Panc1 (cell line): ENCODE data around the gene CERT1. TPM values are rescaled to one million over a fixed set of nuclear protein-coding genes. Genes with fewer than 3 reads are reported as not detected.

ENCODE experiments used
- ATAC-seq: fragments of 200-7000 bp; cut with Tn5 transposase; 2 replicates; pipeline ENCODE4 v1.9.1; 2020; ENCODE audit warnings: mild to moderate bottlenecking, moderate library complexity
- BruUV-seq: library from RNA; stranded (reverse); fragments of 400-500 nt; replicated peaks from 2 replicates; lab custom pipeline; 2021; lab: Mats Ljungman, UMichigan
- CTCF ChIA-PET: fragments of 300-600 bp; sonication (Branson Sonifier 250); formaldehyde crosslinking; loops from one replicate; lab custom pipeline; 2022; ENCODE audit warnings: antibody characterized with exemption; lab: Charles Lee
- POLR2A ChIA-PET: fragments of 300-600 bp; sonication (Branson Sonifier 250); formaldehyde crosslinking; loops from one replicate; lab custom pipeline; 2022; ENCODE audit warnings: antibody characterized with exemption; lab: Charles Lee
- DNase-seq: peaks from one replicate; pipeline ENCODE4 v3.0.0-alpha.2; 2010; ENCODE audit warnings: low read depth, low spot score
- H3K27ac ChIP-seq: 2 replicates; pipeline ENCODE4 v1.5.1; 2011; ENCODE audit warnings: mild to moderate bottlenecking, low read length, inconsistent platforms
- H3K27me3 ChIP-seq: fragments of 200-500 bp; sonication (Bioruptor generic); 2 replicates; pipeline ENCODE4 v1.6.0; 2014; ENCODE audit warnings: low read length, inconsistent platforms; ENCODE audit not compliant: control insufficient read depth, insufficient read depth
- H3K36me3 ChIP-seq: fragments of 200-500 bp; sonication (Bioruptor generic); 2 replicates; pipeline ENCODE4 v1.5.1; 2014; ENCODE audit warnings: inconsistent platforms, mild to moderate bottlenecking, low read length, moderate library complexity; ENCODE audit not compliant: control insufficient read depth, insufficient read depth
- H3K4me1 ChIP-seq: 2 replicates; pipeline ENCODE4 v1.5.1; 2011; ENCODE audit warnings: inconsistent platforms, mild to moderate bottlenecking, low read length, moderate library complexity; ENCODE audit not compliant: control insufficient read depth, insufficient read depth
- H3K4me3 ChIP-seq, 2 experiments: 2 replicates each; pipeline ENCODE4 v1.5.1; 2011 to 2012; ENCODE audit warnings: low read depth in 2 of 2, low read length in 2 of 2, mild to moderate bottlenecking in 2 of 2, inconsistent platforms in 1 of 2, moderate library complexity in 1 of 2
- H3K9me3 ChIP-seq: fragments of 200-500 bp; sonication (Bioruptor generic); 2 replicates; pipeline ENCODE4 v1.5.1; 2014; ENCODE audit warnings: low read depth, mild to moderate bottlenecking, inconsistent platforms, low read length, moderate library complexity; ENCODE audit not compliant: control insufficient read depth, insufficient read depth
- POLR2AphosphoS5 ChIP-seq: IDR thresholded peaks from 2 replicates; pipeline ENCODE4 v1.6.1; 2012; ENCODE audit warnings: mild to moderate bottlenecking, low read depth, low read length, moderate library complexity
- REST ChIP-seq, 2 experiments: IDR thresholded peaks; 2 replicates each; pipeline ENCODE4 v1.6.1; 2011 to 2012; ENCODE audit warnings: low read depth in 2 of 2, control low read depth in 1 of 2, low read length in 1 of 2, mild to moderate bottlenecking in 1 of 2, moderate library complexity in 1 of 2; ENCODE audit not compliant: insufficient read depth in 1 of 2
- SIN3A ChIP-seq: IDR thresholded peaks from 2 replicates; pipeline ENCODE4 v1.6.1; 2012; ENCODE audit warnings: low read depth, mild to moderate bottlenecking, low read length, moderate library complexity, borderline replicate concordance; ENCODE audit not compliant: insufficient read depth
- TCF7L2 ChIP-seq: IDR thresholded peaks from 2 replicates; pipeline ENCODE4 v1.6.1; 2011; ENCODE audit warnings: mild to moderate bottlenecking, low read depth, low read length, inconsistent platforms
- in situ Hi-C: cut with HindIII; loops from 2 replicates; pipeline ENCODE4 v1.10.0; 2016; ENCODE audit warnings: low sequenced_read_pairs, low pct_unique_long_range_greater_than_20kb
- intact Hi-C: fragments of 100-400 bp; cut with micrococcal nuclease; formaldehyde crosslinking; loops from one replicate; pipeline ENCODE4 v1.10.0; 2022; ENCODE audit not compliant: unreplicated experiment
- total RNA-seq: library from RNA; stranded (reverse); gene quantifications from one replicate; pipeline ENCODE4 v1.2.1, GENCODE V29; 2021; ENCODE audit not compliant: unreplicated experiment
- TF ChIP-seq, protein P1 (sequence below): fragments of 450-650 bp; IDR thresholded peaks from 2 replicates; pipeline ENCODE4 v1.5.1; 2017; ENCODE audit warnings: mild to moderate bottlenecking

Gene CERT1
- total RNA-seq, 1 experiment from 2014 or later = 26.7 TPM

DNA sequence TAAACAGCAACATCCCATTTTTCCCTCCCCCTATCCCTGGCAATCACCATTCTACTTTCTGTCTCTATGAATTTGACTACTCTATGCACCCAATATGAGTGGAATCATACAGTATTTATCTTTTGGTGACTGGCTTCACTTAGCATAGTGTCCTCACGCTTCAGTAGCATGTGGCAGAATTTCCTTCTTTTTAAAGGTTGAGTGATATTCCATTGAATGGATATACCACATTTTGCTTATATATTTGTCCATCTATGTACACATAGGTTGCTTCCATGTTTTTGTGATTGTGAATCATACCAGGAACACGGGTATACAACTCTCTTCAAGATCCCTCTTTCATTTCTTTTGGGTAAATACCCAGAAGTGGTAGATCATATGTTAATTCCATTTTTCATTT, 69.9 kb downstream of the CERT1 start:
- H3K4me3 ChIP-seq = no peak overlapping the region
- BruUV-seq = no TSS peak
- CTCF ChIA-PET = no interaction called here
- no peak for DNase-seq
- intact Hi-C loops = no loop called here
- POLR2A ChIA-PET = no interaction called here
- H3K27ac ChIP-seq = no peak overlapping the region
- no peaks in the 10 kb centered on the region for H3K36me3 ChIP-seq
- no peak for TF ChIP-seq SIN3A
- no peak for TF ChIP-seq POLR2AphosphoS5
- TF ChIP-seq REST (IDR thresholded peaks at IDR 0.05; ENCODE audit: insufficient read depth in 1 of 2, low read depth in 2 of 2, low read length in 1 of 2) = no peak
- no peak for TF ChIP-seq TCF7L2
- TF ChIP-seq, protein P1, sequence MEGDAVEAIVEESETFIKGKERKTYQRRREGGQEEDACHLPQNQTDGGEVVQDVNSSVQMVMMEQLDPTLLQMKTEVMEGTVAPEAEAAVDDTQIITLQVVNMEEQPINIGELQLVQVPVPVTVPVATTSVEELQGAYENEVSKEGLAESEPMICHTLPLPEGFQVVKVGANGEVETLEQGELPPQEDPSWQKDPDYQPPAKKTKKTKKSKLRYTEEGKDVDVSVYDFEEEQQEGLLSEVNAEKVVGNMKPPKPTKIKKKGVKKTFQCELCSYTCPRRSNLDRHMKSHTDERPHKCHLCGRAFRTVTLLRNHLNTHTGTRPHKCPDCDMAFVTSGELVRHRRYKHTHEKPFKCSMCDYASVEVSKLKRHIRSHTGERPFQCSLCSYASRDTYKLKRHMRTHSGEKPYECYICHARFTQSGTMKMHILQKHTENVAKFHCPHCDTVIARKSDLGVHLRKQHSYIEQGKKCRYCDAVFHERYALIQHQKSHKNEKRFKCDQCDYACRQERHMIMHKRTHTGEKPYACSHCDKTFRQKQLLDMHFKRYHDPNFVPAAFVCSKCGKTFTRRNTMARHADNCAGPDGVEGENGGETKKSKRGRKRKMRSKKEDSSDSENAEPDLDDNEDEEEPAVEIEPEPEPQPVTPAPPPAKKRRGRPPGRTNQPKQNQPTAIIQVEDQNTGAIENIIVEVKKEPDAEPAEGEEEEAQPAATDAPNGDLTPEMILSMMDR = no peak
- no peak for ATAC-seq
- no peaks in the 10 kb centered on the region for H3K27me3 ChIP-seq
- in situ Hi-C loops = no loop called here
- no peaks in the 10 kb centered on the region for H3K4me1 ChIP-seq
- H3K9me3 ChIP-seq = peaks cover 8% of the 10 kb centered on the region

DNA sequence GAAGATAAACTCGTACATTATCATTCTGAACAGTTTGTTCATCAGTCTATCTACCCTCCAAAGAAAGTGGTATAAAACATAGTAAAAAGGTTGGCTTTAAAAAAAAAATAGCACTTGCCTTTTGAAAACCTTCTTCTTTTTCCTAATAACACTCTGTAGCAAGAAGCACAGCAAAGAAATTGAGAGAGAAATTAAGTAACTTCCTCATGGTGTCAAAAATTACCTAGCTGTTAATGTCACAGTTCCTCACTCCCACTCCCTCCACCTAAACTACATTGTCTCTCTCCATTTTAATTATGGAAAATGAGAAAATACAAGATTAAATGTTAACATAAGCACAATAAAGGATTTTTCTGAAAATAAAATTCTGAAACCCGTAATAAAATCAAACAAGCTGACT, 72.2 kb downstream of the CERT1 start:
- intact Hi-C loops (no loop called here), in situ Hi-C loops (no loop called here)
- DNase-seq (no peak), ATAC-seq (no peak)
- no TSS peak for BruUV-seq
- Histone ChIP-seq H3K9me3 (no peaks in the 10 kb centered on the region), H3K27ac (no peak overlapping the region), H3K27me3 (no peaks in the 10 kb centered on the region), H3K4me1 (no peaks in the 10 kb centered on the region), H3K36me3 (no peaks in the 10 kb centered on the region), H3K4me3 (no peak overlapping the region)
- ChIA-PET CTCF (interaction anchor here (0.7 kb wide), 1 partner anchor 466 kb away, joined by 4 read pairs; no protein-coding TSS in a partner anchor), POLR2A (interaction anchor here (0.7 kb wide), 1 partner anchor 170 kb away, joined by 3 read pairs; no protein-coding TSS in a partner anchor)
- TF ChIP-seq REST (IDR thresholded peaks at IDR 0.05; ENCODE audit: insufficient read depth in 1 of 2, low read depth in 2 of 2, low read length in 1 of 2) (no peak), POLR2AphosphoS5 (no peak), TCF7L2 (no peak), SIN3A (no peak)
- TF ChIP-seq, protein P1 = no peak
